RPMI7951 (cell line): ENCODE results near the gene ZG16B. TPM values are rescaled to one million over a fixed set of nuclear protein-coding genes. Genes with fewer than 3 reads are reported as not detected.
A peak's percentile ranks its signal among the peaks of the same experiment; 100 is the strongest.

Experiments used
- DNase-seq: peaks from one replicate; pipeline ENCODE4 v3.0.0-alpha.2; 2012; ENCODE audit warnings: low read depth
- total RNA-seq: library from RNA; depleted of rRNA; stranded (reverse); fragments of >200 nt; shearing (Covaris generic); gene quantifications from 2 replicates; pipeline ENCODE4 v1.2.3, GENCODE V29; 2014

Gene ZG16B
- total RNA-seq, 1 experiment from 2014 or later = 1.2 TPM

DNA sequence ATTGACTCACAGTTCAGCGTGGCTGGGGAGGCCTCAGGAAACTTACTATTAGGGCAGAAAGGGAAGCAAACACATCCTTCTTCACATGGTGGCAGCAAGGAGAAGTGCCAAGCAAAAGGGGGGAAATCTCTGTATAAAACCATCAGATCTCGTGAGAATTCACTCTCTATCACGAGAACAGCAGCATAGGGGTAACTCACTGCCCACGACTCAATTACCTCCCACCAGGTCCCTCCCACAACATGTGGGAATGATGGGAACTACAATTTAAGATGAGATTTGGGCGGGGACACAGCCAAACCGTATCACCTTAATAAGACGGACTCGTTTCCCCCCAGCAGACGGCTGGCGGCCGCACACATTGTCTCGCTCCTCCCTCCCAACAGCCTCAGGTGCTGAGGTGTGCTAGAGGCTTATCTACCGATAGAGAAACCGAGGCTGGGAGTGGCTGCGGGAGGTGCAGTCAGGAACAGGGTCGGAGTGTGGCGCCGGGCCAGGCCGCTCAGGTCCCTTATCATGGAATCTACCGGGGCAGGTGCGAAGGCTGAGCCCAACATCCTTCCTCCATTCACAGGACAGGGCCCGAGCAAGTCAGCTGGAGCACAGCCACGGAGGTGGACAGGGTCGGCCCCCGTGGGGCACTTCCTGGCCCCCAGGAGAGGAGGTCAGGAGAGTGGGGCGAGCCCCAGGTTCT lies 4.9 kb upstream of the ZG16B start:
- no peak for DNase-seq

GRCh38 chr16:2825906-2826305 lies 4.2 kb upstream of the ZG16B start:
- DNase-seq = no peak

DNA sequence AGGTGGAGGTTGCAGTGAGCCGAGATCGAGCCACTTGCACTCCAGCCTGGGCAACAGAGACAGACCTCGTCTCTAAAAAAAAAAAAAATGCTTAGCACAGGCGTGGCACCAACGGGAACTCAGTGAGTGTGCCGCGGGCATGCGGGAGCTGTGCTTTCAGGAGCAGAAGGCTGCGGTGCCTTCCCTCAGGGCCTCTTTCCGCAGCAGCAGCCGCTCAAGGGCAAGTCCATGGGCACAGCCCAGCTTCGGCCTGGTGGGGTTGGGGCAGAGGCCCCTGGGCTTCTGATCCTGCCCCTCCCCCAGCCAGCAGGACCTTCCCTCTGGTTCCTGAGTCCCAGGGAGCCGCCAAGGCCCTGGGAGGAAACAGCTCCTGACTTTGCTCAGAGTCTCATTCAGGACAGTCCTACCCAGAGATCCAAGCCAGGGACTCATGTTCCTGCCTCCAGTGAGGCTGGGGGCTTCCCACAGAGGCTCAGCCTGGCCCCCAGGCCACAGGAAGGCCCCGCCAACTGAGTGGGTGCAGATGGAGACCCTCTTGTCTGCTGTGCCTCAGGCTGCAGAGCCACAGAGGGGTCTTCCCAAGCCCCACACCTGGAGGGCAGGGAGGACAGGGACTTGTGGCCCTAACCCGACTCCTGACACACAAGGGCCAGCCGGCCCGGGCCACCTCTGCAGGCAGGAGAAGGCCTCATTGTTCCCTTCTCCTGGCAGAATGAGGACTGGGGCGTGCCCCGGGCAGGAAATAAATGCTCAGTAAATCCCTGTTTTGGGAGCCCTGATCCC lies 3.3 kb upstream of the ZG16B start:
- DNase-seq = no peak

GRCh38 chr16:2827374-2827791 lies 2.7 kb upstream of the ZG16B start:
- DNase-seq = no peak

DNA sequence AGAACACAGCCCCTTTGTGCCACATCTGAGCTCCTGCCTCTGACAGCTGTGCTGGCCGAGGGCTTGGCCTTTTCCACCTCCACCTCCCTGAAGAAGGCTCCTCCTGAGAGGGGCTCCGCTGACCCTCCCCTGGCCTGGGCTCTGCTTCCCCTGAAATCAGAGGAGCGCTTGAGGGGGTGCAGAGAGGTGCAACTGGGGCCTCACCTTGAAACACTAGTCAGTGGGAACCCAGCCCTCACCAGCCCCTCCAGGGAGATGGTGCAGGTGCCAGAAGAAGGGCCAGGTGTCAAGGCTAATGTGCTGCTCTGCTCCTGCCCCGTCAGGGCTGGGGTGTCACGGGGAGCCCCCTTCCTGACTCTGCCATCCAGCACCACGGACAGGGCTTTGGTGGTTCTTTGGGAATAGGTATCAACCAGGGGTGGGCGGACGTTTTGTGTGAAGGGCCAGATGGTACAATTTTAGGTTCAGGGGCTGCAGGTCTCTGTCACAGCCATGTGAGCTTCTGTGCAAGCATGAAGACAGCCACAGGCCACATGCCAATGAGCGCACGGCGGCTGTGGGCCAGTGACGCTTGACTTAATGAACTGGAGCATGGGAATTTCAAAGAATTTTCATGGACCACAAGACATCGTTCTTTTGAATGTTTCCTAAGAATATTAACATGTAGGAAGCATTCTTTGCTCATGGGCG lies 2.1 kb upstream of the ZG16B start:
- no peak for DNase-seq

- no peak for DNase-seq
Measured at GRCh38 chr16:2828521-2828840, 1.6 kb upstream of the ZG16B start.

- no peak for DNase-seq
Measured at GRCh38 chr16:2828876-2829430, 1.1 kb upstream of the ZG16B start.

GRCh38 chr16:2830355-2830695 lies 222 bp downstream of the ZG16B start:
- DNase-seq = no peak

DNA sequence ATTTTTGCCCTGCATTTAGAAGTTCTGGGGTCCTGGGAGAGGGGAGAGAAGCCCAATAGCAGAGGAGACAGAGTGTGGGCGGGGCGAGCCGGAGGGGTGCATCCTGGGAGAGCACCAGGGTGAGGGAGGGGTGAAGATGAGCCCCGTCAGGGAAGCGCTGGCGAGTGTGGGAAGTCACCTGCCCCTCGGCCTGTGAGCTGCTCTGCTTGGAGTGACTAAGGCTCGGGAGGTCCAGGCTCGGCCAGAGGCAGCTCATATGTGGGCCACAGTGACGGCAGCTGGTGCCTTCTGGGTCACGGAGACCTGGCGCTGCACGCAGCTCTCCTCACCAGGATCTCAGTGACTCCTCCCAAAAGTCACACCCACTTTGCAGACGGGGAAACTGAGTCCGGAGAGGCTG lies 1.1 kb downstream of the ZG16B start:
- no peak for DNase-seq

GRCh38 chr16:2833776-2834175 lies 3.7 kb downstream of the ZG16B start:
- no peak for DNase-seq

- no peak for DNase-seq
Measured at GRCh38 chr16:2834968-2835367, 4.9 kb downstream of the ZG16B start.

GRCh38 chr16:2835638-2836493 lies 5.8 kb downstream of the ZG16B start:
- DNase-seq = peak; percentile 99

DNA sequence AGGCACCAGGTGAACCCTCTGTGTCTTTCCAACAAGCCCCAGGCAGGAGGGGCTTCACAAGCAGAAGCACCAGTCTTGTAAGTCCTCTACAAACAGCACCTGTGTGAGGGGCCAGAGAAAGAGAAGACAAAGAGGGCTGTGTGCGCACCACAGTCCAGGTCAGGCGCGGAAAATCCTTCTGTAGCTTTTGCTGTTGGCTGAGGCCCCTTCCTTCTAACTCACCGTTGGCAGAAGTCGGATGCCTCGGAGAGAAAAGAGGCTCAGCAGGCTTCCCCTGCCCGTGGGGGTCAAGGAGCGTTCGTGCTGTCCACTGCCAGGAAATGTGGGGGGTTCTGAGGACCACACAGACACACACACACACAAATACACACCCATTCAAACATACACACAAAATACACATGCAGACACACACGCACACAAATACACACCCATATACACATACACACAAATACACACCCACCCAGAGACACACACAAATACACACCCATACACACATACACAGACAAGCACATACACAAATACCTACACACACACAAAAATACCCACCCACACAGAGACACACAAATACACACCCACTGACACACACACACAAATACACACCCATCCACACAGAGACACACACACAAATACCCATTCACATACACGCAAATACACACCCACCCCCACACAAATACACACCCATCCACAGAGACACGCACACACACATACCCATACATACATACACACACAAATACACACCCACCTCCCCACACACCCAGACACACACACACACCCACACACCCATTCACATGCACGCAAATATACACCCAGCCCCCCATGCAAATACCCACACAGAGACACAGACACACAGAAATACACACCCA lies 6.8 kb downstream of the ZG16B start:
- DNase-seq = no peak

- DNase-seq = peak; percentile 76
Measured at GRCh38 chr16:2838928-2839327, 8.8 kb downstream of the ZG16B start.

- DNase-seq = no peak
Measured at GRCh38 chr16:2839650-2840450, 9.7 kb downstream of the ZG16B start.

DNA sequence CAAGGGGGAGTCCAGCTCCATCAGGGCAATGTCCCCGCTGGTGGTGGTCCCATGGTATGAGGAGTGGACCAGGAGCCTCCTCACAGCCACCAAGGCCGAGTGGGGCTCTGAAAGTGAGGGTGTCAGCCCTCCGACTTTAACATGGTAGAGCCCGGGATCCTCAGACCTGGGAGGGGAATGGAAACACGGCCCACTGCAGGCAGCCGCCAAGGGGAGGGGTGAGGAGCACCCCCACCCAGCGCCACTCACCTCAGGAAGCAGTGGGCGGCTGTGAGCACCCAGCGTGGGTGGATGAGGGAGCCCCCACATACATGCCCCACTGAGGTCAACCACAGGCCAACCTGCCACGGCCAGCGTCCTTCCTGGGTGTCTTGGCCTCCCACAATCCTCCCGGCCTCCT lies 10.8 kb downstream of the ZG16B start:
- no peak for DNase-seq

GRCh38 chr16:2841606-2842339 lies 11.7 kb downstream of the ZG16B start:
- no peak for DNase-seq

GRCh38 chr16:2842340-2843000 lies 12.4 kb downstream of the ZG16B start:
- DNase-seq = peak; percentile 80

DNA sequence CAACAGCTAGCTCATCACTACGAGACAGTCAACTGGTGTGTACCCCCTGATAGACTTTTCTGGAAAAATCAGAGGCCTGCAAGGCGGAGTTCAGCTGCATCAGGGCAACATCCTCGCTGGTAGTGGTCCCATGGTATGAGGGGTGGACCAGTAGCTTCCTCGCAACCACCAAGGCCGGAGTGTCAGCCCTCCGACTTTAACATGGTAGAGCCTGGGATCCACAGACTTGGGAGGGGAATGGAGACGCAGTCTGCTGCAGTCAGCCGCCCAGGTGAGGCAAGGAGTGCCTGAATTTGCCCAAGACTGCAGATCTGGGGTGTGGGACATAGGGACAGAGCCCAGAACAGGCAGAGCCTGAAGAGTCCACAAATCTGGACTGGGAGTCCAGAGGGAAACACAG lies 13.4 kb downstream of the ZG16B start:
- no peak for DNase-seq
